Stimulated activated CD4-positive, alpha-beta T cell treated with anti-CD3 and anti-CD28 coated beads, Interleukin-4, amount 100 ng/mL, for 1 hour (primary cell): Measurements from ENCODE around the gene IFFO2.

Source experiments
- DNase-seq: peaks from one replicate; pipeline ENCODE4 v3.0.0-alpha.2; 2020

The IFFO2 gene

GRCh38 chr1:18934205-18935000 is 22.1 kb downstream of the IFFO2 start:
- no peak for DNase-seq

- no peak for DNase-seq
Measured at GRCh38 chr1:18932879-18933278, 23.6 kb downstream of the IFFO2 start.

GRCh38 chr1:18932387-18932786 is 24.1 kb downstream of the IFFO2 start:
- no peak for DNase-seq

- no peak for DNase-seq
Measured at GRCh38 chr1:18931730-18932129, 24.7 kb downstream of the IFFO2 start.

GRCh38 chr1:18929686-18930085 is 26.8 kb downstream of the IFFO2 start:
- DNase-seq = no peak

- no peak for DNase-seq
Measured at GRCh38 chr1:18928985-18929384, 27.5 kb downstream of the IFFO2 start.

GRCh38 chr1:18928406-18928805 is 28.1 kb downstream of the IFFO2 start:
- DNase-seq = no peak

- peak; percentile 38 for DNase-seq
Measured at GRCh38 chr1:18927654-18928272, 28.7 kb downstream of the IFFO2 start.

- peak; percentile 32 for DNase-seq
Measured at GRCh38 chr1:18927082-18927653, 29.3 kb downstream of the IFFO2 start.

GRCh38 chr1:18926315-18927081 is 30.0 kb downstream of the IFFO2 start:
- peak; percentile 78 for DNase-seq

- no peak for DNase-seq
Measured at GRCh38 chr1:18925279-18925678, 31.2 kb downstream of the IFFO2 start.

GRCh38 chr1:18924221-18924691 is 32.2 kb downstream of the IFFO2 start:
- no peak for DNase-seq

GRCh38 chr1:18923756-18924211 is 32.7 kb downstream of the IFFO2 start:
- DNase-seq = no peak

GRCh38 chr1:18922848-18923755 is 33.4 kb downstream of the IFFO2 start:
- no peak for DNase-seq

GRCh38 chr1:18922319-18922726 is 34.2 kb downstream of the IFFO2 start:
- no peak for DNase-seq

- DNase-seq = no peak
Measured at GRCh38 chr1:18921516-18922251, 34.8 kb downstream of the IFFO2 start.

- DNase-seq = no peak
Measured at GRCh38 chr1:18920931-18921330, 35.5 kb downstream of the IFFO2 start.

GRCh38 chr1:18919956-18920355 is 36.5 kb downstream of the IFFO2 start:
- DNase-seq = no peak

GRCh38 chr1:18919197-18919905 is 37.1 kb downstream of the IFFO2 start:
- no peak for DNase-seq

- no peak for DNase-seq
Measured at GRCh38 chr1:18918417-18918816, 38.1 kb downstream of the IFFO2 start.
